Mucosa of descending colon (tissue), 3 donors: ENCODE measurements around the gene ABHD6. TPM values are rescaled to one million over a fixed set of nuclear protein-coding genes. Genes with fewer than 3 reads are reported as not detected.

ENCODE experiments used
- ATAC-seq: fragments of 200-7000 bp; cut with Tn5 transposase; one replicate; pipeline ENCODE4 v1.9.1; 2020; ENCODE audit warnings: mild to moderate bottlenecking, moderate library complexity
- DNase-seq, 3 donors: peaks; one replicate each; pipeline ENCODE4 v3.0.0-alpha.2; 2020
- H3K36me3 ChIP-seq: fragments of 200-600 bp; one replicate; pipeline ENCODE4 v1.8.0; 2021; ENCODE audit warnings: low read depth, mild to moderate bottlenecking
- H3K4me1 ChIP-seq: fragments of 200-600 bp; one replicate; pipeline ENCODE4 v1.8.0; 2021; ENCODE audit warnings: low read depth, mild to moderate bottlenecking
- H3K4me3 ChIP-seq: fragments of 200-600 bp; one replicate; pipeline ENCODE4 v1.8.0; 2021; ENCODE audit warnings: mild to moderate bottlenecking
- H3K9me3 ChIP-seq: fragments of 200-600 bp; one replicate; pipeline ENCODE4 v1.8.0; 2021; ENCODE audit warnings: mild to moderate bottlenecking
- CTCF ChIP-seq: fragments of 200-600 bp; IDR thresholded peaks from one replicate; pipeline ENCODE4 v1.8.0; 2022; ENCODE audit warnings: antibody characterized with exemption, mild to moderate bottlenecking
- intact Hi-C, 2 donors: fragments of 100-400 bp; cut with DNase I in 1 of 2; cut with micrococcal nuclease in 1 of 2; formaldehyde crosslinking; loops; one replicate each; pipeline versions ENCODE4 v1.11.0 to v1.11.1; 2022; cut with DNase I, micrococcal nuclease
- total RNA-seq, 3 donors: library from RNA; stranded (reverse); fragmentation: NEBNext Ultra II Directional in 2 of 3; extraction: Animal tissue kit (Norgen Biotek cat#: 25700) in 2 of 3; gene quantifications; one replicate each; pipeline versions ENCODE4 v1.2.1 to v1.2.4, GENCODE V29; 2021 to 2023
- donor health status: DM: no; HTN: no; CAD: no; lungs with moderate emphysema.
- donor health status: DM: no; HTN: no; CAD: no.
- donor health status: DM: no; HTN: yes; CAD: no.

ABHD6 gene
- total RNA-seq, 3 donors from 2014 or later, result 25.7 to 38.4 (median 26.7) TPM

GRCh38 chr3:58324391-58325390 lies 87.1 kb downstream of the ABHD6 start:
- peak; percentile 8 for ATAC-seq
- Histone ChIP-seq H3K9me3 (no peaks in the 10 kb centered on the region), H3K4me3 (no peak overlapping the region), H3K36me3 (no peaks in the 10 kb centered on the region), H3K4me1 (peaks cover 12% of the 10 kb centered on the region)
- TF ChIP-seq CTCF, result no peak
- DNase-seq, result no peak
- intact Hi-C loops, result loop anchor here (5.0 kb wide), 2 partner anchors 88 to 93 kb away; no protein-coding TSS in a partner anchor

- intact Hi-C loops, result loop anchor here in 1 of 2 donors (5.0 kb wide), 1 partner anchor 92 kb away; no protein-coding TSS in a partner anchor
- DNase-seq, result no peak
- H3K4me1 ChIP-seq, result peaks cover 12% of the 10 kb centered on the region
- TF ChIP-seq CTCF, result no peak
- H3K9me3 ChIP-seq, result no peaks in the 10 kb centered on the region
- H3K36me3 ChIP-seq, result no peaks in the 10 kb centered on the region
- H3K4me3 ChIP-seq, result no peak overlapping the region
- ATAC-seq, result peak; percentile 85
These were observed 88.0 kb downstream of the ABHD6 start for GRCh38 chr3:58325525-58325992.

GRCh38 chr3:58326267-58326900 lies 88.8 kb downstream of the ABHD6 start:
- no peak overlapping the region for H3K4me3 ChIP-seq
- intact Hi-C loops, result loop anchor here in 1 of 2 donors (5.0 kb wide), 1 partner anchor 91 kb away; no protein-coding TSS in a partner anchor
- TF ChIP-seq CTCF, result no peak
- DNase-seq (no peak), ATAC-seq (no peak)
- no peaks in the 10 kb centered on the region for H3K9me3 ChIP-seq
- H3K4me1 ChIP-seq, result peaks cover 12% of the 10 kb centered on the region
- no peaks in the 10 kb centered on the region for H3K36me3 ChIP-seq

- no peak for TF ChIP-seq CTCF
- Histone ChIP-seq H3K9me3 (no peaks in the 10 kb centered on the region), H3K4me3 (no peak overlapping the region), H3K36me3 (no peaks in the 10 kb centered on the region), H3K4me1 (peaks cover 16% of the 10 kb centered on the region)
- ATAC-seq (no peak), DNase-seq (no peak)
- intact Hi-C loops, result loop anchor here in 1 of 2 donors (5.0 kb wide), 1 partner anchor 88 kb away; no protein-coding TSS in a partner anchor
These were observed 91.7 kb downstream of the ABHD6 start for GRCh38 chr3:58329150-58329921.

GRCh38 chr3:58329922-58330413 lies 92.4 kb downstream of the ABHD6 start:
- Histone ChIP-seq H3K4me1 (peaks cover 13% of the 10 kb centered on the region), H3K4me3 (no peak overlapping the region), H3K9me3 (no peaks in the 10 kb centered on the region), H3K36me3 (no peaks in the 10 kb centered on the region)
- intact Hi-C loops, result loop anchor here in 1 of 2 donors (5.0 kb wide), 1 partner anchor 87 kb away; no protein-coding TSS in a partner anchor
- DNase-seq, result no peak
- TF ChIP-seq CTCF, result no peak
- ATAC-seq, result no peak
